ENCODE measurements around the gene DGKQ.
"Not testable (repeated sequence)": the region's sequence is repeated elsewhere in the genome, so short reads cannot be mapped to it uniquely, and the experiment has no call there.

The DGKQ gene

GRCh38 chr4:947491-947971, 25.8 kb downstream of the DGKQ start:
- DNase-seq: no peak

- no peak for DNase-seq
Observed at GRCh38 chr4:946517-947471, 26.6 kb downstream of the DGKQ start.

- no peak for DNase-seq
Observed at GRCh38 chr4:946103-946450, 27.3 kb downstream of the DGKQ start.

GRCh38 chr4:945274-946102, 27.9 kb downstream of the DGKQ start:
- DNase-seq: no peak

- DNase-seq: not testable (repeated sequence)
Observed at GRCh38 chr4:939508-939907, 33.9 kb downstream of the DGKQ start.

- DNase-seq: no peak
Observed at GRCh38 chr4:932713-933070, 40.7 kb downstream of the DGKQ start.

GRCh38 chr4:931960-932712, 41.2 kb downstream of the DGKQ start, which contains the start of the genes GAK and TMEM175:
Gene GAK, minus strand, starts transcription at chr4:932316. Its CDS starts 129 bp downstream, at chr4:932187.
Gene TMEM175, plus strand, starts transcription at chr4:932460. Its CDS starts 15,280 bp downstream, at chr4:947740.
- DNase-seq: peak; percentile 98

- peak; percentile 14 for DNase-seq
Observed at GRCh38 chr4:931194-931959, 42.0 kb downstream of the DGKQ start.

GRCh38 chr4:930827-931193, 42.6 kb downstream of the DGKQ start:
- no peak for DNase-seq

GRCh38 chr4:930028-930551, 43.3 kb downstream of the DGKQ start:
- DNase-seq: no peak

- no peak for DNase-seq
Observed at GRCh38 chr4:929096-929765, 44.1 kb downstream of the DGKQ start.

- not testable (repeated sequence) for DNase-seq
Observed at GRCh38 chr4:927566-927965, 45.8 kb downstream of the DGKQ start.

GRCh38 chr4:926538-926937, 46.8 kb downstream of the DGKQ start:
- no peak for DNase-seq

GRCh38 chr4:925771-926500, 47.4 kb downstream of the DGKQ start:
- no peak for DNase-seq

- DNase-seq: no peak
Observed at GRCh38 chr4:925171-925570, 48.2 kb downstream of the DGKQ start.

GRCh38 chr4:924107-925096, 49.0 kb downstream of the DGKQ start:
- peak; percentile 45 for DNase-seq

- peak; percentile 17 for DNase-seq
Observed at GRCh38 chr4:921830-922331, 51.5 kb downstream of the DGKQ start.

GRCh38 chr4:919004-919680, 54.2 kb downstream of the DGKQ start:
- not testable (repeated sequence) for DNase-seq
